HG03159 (cell line): ENCODE measurements around the gene ARHGAP24.

ENCODE experiments used
- ATAC-seq: cut with Tn5 transposase; IDR thresholded peaks from one replicate; pipeline ENCODE4 v1.9.1; 2021; ENCODE audit warnings: mild to moderate bottlenecking, moderate library complexity; ENCODE audit not compliant: unreplicated experiment

The ARHGAP24 gene

DNA sequence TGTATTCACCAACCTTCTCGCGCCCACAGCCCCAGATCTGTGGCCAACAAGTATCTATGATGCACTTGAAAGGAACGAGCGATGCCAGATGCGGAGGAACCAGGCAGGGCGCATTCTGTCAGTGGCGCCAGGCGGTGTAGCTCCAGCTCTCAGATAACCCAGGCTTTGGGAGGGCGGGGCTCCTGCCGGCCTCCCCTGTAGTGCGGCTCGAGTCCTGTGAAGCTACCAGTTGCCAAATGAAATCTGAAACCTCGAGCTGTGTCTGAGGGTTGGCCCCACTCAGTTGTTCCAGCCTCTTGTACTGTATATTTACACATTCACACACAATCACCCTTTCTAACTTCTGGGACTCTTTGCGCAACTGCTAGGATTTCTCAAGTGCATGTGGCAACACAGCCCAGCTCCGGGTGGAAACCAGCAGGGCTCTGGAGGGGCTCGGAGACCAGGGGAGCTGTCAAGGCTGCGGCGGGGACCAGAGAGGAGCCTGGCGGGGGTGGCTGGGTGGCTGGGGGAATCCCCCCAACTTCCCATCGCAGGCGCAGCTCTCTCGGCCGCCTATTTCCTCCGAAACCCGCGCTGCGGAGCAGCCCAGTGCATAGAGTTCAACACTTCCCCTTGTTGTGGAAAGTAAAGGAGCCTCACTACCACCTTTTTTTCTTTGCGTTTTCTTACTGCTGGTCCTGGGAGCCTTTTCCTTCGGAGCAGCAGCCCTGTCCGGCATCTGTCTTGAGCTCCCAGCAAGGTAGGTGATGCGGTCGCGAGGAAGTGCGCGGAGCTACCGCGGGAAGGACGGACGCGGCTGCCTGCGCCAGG lies at the start of gene ARHGAP24:
Gene ARHGAP24 (plus strand): TSS at position 333 of the 813 bp plus-strand sequence.
- peak; percentile 91 for ATAC-seq

DNA sequence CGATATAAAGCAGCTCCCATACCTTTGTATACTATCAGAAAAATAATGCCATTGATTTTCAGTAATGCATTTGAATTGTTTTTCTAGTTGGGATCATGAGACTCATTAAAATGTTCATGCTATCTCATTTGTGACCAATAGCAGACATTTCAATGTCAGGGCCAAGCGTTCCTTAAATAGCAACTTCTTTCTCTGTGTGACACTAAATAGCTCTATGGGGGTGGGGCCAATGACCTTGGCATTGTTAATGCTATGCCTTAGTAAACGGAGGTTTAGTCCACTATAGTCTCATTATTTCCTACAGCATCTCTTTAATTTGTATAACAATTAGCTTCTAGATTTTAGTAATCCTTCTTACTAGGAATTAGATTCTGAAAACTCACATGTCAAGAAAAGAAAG lies 48.6 kb upstream of the ARHGAP24 start:
- no peak for ATAC-seq

DNA sequence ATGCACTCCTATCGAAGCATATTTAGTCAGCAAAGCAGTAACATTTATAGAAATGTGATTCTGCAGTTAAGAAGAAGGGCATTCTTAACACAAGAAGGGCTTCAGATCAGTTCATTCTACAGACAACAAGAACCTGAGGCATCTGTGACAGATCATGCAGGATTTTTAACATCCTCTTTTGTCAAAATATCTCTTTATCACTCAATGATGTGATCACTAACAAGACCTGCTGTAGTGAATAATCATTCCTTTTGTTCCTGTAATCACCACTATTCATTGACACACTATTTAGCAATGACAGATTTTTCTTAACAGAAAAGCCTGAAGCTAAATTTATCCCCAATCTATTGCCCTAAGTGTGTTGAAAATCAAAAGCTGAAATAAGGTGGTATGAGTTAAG lies 47.8 kb upstream of the ARHGAP24 start:
- ATAC-seq, result no peak

DNA sequence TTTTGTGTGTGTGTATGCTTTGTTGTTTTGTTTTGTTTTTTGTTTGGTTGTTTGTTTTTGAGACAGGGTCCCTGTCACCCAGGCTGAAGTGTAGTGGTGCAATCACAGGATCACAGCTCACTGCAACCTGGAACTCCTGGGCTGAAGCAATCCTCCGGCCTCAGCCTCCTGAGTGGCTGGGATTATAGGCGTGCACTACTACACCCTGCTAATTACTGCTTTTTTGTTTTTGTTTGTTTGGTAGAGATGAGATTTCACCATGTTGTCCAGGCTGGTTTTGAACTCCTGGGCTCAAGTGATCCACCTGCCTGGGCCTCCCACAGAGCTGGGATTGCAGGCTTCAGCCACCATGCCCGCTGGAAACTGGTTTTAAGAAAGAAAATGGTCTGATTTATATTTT lies 44.7 kb upstream of the ARHGAP24 start:
- ATAC-seq, result no peak

DNA sequence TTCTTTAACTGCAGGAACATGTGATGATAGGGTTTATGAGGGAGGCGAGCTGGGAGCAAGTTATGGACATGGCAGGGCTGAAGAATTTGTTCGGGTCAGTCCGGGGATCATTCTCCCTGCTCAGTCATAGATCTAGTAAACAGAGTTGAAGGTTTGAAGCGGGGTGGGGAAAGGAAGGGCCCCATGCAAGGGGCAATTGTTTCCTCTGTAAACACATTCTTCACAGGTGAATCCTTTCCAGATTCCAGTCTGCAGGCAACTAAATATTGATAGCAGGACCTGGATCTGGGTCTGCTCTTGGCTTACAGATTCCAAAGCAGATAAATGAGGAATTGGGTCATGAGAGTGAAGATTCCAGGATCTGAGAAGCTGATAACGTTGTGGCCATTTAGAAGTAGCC lies 44.3 kb upstream of the ARHGAP24 start:
- no peak for ATAC-seq

DNA sequence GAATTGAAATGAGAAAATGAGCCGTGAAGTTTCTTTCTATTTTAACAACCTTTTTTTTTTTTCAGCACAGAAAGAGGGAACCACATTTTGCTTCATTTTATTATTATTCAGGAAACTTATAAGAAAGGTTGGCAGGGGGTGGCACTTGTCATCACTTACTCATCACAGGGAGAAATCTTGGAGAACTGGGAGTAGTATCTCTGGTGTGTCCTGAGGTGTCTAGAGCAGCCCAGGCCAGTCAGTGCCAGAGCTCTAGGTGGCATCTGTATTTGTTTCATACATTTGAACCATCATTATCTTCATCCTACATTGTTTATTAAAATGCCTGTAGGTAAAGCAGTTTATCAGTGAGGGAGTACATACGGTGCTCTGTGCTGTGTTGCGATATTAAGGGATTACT lies 43.8 kb upstream of the ARHGAP24 start:
- no peak for ATAC-seq

DNA sequence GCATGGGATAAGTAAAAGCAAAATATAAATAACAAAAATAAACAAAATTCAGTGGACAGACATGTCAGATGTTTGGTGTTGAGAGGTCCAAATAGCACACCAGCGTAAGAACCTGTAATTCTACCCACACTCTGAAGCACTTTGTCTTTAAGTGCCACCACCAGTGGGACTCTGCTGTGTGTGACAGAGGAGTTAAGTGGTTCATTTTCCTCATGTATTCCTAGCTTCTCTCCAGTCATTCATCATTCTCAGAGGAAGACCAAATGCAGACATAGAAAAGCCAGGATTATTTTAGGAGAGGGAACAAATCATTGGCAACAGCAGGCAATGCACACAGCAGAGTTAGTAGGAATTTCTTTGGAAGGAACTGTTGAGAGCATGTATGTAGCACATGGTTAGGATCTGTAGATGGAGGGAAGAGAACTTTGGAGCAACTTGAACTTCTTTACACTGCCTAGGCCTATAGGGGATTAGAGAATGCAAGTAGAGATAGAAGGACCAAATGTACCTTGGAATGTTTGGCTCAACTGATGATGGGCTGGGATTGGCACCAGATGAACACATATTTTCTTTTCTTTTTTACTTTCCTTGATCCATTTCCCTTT lies 43.0 kb upstream of the ARHGAP24 start:
- no peak for ATAC-seq

DNA sequence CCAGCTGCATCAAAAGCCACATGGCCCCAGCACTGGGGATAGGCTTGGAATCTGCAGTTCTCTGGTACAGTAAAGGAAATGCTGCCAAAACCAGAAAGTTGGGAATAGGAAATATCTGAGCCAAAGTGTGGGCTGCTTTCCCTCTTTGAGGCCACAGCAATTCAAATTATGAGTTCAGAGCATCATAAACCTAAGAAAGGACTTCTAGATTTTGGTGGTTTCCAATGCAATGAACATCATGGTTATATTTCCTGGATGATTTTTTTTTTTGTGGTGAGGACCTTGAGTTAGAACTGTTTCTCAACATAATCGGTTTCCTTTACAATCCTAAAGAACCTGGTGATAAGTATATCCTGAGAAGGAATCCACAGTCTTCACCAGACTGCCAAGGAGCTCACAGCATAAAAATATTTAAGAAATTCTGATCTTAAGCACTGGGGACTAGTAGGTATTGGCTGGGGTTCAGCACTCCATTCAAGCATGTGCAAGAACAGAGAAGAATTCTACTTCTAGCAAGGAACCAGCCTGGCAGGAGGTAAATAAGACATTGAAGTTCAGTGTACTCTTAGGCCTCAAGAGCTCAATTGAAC lies 29.8 kb upstream of the ARHGAP24 start:
- no peak for ATAC-seq

DNA sequence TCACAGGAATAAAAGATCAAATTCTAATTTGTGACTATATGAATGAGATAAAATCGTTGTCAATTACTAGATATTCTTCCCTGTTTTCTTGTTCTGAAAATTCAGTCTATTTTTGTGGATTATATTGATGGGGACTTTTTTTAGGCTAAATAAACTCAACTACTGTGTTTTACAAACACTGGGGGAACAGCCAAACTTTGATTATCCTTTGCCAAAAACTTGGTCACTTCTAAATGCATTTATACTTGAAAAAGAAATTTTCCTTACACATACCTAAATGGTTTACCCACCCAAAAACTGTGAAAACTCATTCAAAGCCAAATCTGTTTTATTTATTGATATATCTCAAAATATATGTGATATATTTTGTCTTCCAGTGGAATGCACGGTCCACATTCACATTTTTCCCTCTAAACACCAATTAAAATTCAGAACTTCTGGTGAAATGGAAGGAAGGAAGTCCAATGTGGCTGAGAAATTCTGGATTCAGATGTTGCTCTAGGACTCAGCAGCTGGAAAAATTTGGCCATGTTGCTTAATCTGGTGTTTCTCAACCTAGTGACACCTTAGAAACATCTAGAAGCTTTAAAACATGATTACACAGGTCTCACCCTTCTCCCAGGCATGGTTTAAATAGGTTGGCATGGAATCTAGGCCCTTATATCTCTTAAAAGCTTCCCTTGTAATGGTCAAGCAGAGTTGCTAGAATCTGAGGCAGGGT lies 28.6 kb upstream of the ARHGAP24 start:
- no peak for ATAC-seq

DNA sequence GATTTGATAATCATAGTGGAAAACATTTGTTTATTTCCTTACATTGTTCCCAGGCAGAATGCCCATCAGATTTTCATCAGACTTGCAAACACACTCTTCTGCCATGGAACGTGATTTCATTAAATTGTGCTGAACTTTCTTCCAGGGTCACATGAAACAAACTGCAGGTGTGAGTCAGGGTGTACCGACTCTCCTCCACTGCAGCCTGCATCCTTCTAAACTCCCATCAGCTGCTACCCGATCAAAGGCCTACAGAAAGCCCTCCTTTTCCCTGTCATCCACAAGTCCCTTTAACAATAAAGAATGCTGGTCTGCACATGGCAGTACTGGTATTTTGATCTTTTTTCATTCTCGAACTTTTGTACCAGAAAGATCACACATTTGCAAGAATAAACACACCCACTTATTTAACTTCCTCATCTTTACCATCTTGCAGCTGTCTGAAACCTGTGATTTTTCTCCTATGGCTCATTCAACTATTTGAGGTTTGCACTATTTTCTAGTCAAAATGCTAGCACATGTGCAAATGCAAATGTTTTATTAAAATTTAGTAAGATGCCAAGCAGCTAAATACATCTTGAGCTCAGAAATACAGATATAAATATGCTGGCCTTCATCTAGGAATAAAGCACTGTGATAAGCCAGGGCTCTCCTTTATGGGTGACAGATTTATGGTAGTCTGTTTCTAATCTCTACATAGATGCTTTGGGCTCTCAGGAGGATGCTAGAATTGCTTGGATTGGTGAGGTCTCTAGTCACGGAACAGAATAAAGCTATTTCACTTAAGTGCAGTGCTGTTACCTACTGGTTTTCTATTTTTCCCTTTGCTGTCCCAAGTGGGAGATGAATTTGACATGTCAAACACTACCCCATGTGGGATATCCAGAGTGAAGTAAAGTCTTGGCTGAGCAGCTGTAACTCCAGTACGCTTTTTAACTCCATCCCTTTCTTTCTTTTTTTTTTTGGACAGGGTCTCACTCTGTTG lies 25.8 kb upstream of the ARHGAP24 start:
- ATAC-seq, result peak; percentile 66

DNA sequence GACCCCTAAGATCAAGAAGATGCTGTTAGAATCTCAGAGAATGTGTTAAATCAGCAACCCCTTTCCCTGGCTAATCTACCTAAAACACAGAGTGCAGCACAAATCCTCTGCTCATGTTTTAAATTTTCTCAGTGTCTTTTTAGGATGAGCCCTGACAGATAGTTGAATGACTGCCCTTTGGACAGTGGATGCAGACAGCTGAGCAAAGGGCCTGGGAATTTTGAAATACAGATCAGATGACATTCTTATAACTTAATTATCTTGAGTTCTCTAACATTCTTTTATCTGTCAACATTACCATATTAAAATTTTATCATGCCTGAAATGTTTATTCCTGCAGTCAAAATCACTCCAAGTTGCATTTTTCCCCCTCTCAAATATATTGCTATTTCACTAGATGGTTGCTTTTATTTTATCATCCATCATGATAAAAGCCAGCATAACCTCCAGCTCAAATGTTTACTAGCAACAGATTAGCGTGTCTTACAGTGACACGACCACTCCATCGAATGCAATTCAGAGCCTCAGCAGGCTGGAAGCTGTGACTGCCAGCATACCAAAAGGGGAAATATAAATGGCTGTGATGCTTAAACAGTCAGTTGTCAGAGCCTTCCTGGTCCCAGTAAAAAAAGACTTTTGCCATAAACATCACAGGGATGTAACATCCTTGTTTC lies 22.8 kb upstream of the ARHGAP24 start:
- ATAC-seq, result no peak

DNA sequence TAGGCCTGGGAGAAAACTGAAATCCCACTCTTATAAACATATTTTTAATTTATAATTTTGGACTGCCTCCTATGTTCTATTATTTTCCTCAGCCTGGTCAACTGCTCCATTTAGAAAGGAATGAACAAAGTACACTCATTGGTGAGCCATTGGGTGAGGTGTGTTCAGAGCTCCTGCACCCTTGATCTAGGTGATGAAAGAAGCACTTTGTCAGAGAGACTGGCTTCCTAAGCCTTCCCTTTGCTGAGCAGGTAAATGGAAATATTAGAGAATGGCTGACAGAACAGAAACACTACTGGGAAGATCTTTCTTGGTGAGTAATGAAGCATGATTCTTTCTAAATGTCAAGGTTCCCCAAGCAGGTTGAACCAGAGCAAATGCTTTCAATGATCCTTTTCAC lies 19.0 kb upstream of the ARHGAP24 start:
- no peak for ATAC-seq

DNA sequence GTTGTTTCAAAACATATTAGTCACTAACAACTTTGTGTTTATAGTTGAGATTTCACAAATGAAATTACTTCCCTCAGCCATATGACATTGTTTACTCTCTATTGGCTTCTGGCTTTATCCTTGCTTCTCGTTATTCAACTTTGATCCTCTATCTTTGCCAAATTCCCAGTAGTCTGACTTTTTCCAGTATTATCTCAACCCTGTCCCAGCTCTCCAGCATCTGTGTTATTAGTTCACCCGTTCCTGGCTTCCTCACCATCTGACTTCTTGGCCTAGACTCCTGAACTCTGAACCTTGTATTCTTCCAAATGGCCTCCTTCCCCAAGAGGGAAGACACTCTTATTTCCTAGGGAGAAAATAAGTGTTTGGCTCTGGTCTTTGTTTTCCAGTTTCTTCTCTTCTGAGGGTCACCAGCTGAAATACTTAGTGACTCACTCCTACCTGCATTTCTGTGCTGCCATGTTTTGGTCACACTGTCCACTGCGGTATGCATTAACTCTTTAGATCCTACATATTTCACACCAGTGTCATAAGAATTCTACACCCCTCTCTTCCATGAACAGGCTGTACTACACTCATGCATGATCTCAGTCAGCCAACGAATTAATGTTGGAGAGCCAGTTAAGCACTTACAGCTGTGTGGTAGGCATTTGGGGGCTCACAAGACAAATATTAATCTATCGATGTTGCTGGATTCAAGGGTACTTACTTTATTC lies 17.0 kb upstream of the ARHGAP24 start:
- ATAC-seq, result no peak

DNA sequence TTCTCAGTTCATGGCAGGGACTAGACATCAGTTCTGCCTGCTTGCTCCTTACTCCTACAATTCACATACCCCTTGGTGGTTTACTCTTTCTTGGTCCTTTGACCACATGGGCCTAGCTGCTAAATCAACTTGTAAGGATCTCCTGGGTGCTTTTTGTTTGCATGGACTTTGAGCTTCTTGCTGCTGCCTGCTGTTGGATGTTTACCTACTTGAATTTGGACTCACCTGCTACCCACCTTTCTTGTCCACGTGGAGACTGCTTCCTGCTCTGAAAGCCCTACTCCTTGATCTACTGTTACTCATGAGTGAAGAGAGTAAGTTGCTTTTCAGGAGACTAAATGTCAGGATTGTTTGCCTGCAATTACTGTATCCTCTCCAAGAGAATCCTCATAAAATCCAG lies 15.2 kb upstream of the ARHGAP24 start:
- ATAC-seq, result no peak

DNA sequence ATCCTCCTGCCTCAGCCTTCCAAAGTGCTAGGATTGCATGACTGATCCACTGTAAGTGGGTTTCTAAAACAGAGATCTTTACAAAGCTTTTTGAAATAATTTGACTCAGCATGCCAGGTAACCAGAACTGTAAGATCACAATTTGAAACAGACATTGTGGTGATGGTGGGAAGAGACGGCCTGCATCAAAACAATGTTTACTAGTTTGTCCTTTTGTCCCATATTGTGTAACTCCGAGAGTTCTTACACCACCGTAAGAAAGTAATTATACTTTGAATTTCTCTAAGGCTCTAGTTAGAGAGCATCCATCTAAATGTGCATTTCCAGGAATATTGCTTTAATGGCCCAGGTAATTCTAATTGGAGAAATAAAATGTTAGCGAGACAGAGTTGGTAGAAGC lies 594 bp upstream of the ARHGAP24 start:
- ATAC-seq, result no peak

DNA sequence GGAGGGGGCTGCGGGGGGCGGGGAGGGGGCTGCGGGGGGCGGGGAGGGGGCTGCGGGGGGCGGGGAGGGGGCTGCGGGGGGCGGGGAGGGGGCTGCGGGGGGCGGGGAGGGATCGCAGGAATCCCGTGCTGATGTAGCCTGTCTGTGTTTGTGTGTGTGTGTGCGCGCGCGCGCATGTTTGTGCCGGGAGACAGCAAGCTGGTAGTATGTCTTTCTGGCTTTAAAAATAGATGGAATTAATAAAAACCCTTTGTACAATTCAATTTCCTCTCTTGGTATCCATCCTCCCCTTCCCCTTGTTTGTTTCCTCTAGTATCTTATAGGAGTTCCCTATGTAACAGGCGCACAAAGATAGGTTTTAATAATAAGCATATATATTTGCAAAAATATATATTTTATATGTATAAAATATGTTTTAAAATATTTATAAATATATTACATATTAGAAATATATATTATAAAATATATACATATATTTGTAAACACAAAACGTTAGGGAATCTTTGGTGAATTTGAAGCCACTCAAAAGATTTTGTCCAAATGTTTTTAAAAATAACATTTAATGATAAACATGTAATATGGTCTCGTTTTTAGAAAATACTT lies 782 bp downstream of the ARHGAP24 start:
- no peak for ATAC-seq

DNA sequence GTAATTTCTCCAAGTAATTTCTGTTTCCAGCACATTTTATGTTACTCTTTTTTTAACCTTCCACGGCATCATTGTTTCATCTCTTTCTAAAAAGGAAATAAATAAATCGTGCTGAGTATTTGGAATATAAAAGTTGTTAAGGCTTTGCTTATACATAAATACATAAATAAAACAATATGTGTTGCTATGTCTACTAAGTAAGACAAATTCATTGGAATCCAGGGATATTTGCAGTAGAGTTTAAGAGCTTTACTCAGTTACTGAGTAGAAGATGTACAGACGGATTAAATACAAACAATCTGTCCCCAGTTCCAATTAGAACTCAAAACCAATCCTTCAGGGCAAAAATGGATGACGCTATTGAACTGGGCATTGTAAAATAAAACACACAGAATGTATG lies 1.4 kb downstream of the ARHGAP24 start:
- ATAC-seq, result no peak

DNA sequence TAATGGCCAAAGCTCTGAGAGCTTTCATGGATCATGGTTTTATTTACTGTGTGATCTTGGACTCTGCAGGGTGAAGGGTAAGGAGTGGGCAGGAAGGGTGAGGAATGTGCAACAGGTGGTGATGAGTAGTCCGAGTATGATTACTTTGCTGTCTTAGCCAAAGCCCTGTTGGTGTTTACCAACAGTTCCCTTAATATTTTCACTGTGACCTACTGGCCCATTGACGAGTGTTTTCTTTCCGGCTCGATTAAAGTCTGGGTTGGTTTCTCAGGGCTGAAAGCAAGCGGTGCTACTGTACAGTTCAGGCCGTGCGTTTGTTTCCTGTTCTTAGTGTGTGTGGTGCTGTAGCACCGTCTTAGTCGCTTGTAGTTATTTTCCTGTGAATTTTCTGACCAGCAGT lies 2.6 kb downstream of the ARHGAP24 start:
- ATAC-seq, result no peak

DNA sequence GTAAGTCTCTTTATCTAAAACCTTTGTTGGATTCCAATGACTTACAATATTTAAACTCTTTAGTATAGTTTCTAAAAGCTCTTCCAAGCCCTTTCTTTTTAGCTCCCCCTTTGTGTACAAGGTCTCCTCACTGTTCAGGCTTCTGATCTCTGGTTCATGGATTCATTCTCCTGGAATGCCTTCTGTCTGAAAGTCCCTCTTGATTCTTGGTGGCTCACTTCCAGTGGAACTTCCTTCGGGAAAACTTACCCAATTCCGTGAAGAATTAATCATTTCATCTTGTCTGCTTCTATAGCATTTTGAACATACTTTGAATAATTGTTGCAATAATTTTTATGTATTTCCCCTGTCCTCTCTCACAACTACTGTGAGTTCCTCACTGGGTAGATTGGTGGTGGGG lies 3.6 kb downstream of the ARHGAP24 start:
- ATAC-seq, result no peak
